Ectodermal cell (in vitro differentiated cells): ENCODE results near the gene MALL.
"Not testable (repeated sequence)": the region's sequence is repeated elsewhere in the genome, so short reads cannot be mapped to it uniquely, and the experiment has no call there.

Experiments
- H3K27ac ChIP-seq: 2 replicates; pipeline ENCODE4 v1.7.0; 2013; ENCODE audit warnings: mild to moderate bottlenecking, low read depth, low read length; ENCODE audit not compliant: insufficient read depth, poor library complexity, severe bottlenecking
- H3K27me3 ChIP-seq: 2 replicates; pipeline ENCODE4 v1.7.0; 2013; ENCODE audit warnings: mild to moderate bottlenecking, low read length; ENCODE audit not compliant: insufficient read depth, control insufficient read depth, poor library complexity, severe bottlenecking
- H3K36me3 ChIP-seq: one replicate; pipeline ENCODE4 v1.7.0; 2013; ENCODE audit warnings: low read length; ENCODE audit not compliant: control insufficient read depth, insufficient read depth
- H3K4me1 ChIP-seq: one replicate; pipeline ENCODE4 v1.7.0; 2013; ENCODE audit warnings: low read length; ENCODE audit not compliant: control insufficient read depth, insufficient read depth
- H3K4me3 ChIP-seq: 2 replicates; pipeline ENCODE4 v1.7.0; 2013; ENCODE audit warnings: low read depth, low read length, control low read depth; ENCODE audit not compliant: insufficient read depth
- H3K9me3 ChIP-seq: 2 replicates; pipeline ENCODE4 v1.7.0; 2013; ENCODE audit warnings: mild to moderate bottlenecking, low read length, moderate library complexity; ENCODE audit not compliant: control insufficient read depth
- WGBS, 2 experiments: methylation state at CpG; one replicate each; pipeline ENCODE4 v1.1.7; 2013; ENCODE audit warnings: missing lambda C conversion rate in 2 of 2; 5-methylcytosine and 5-hydroxymethylcytosine counted together

Gene MALL

DNA sequence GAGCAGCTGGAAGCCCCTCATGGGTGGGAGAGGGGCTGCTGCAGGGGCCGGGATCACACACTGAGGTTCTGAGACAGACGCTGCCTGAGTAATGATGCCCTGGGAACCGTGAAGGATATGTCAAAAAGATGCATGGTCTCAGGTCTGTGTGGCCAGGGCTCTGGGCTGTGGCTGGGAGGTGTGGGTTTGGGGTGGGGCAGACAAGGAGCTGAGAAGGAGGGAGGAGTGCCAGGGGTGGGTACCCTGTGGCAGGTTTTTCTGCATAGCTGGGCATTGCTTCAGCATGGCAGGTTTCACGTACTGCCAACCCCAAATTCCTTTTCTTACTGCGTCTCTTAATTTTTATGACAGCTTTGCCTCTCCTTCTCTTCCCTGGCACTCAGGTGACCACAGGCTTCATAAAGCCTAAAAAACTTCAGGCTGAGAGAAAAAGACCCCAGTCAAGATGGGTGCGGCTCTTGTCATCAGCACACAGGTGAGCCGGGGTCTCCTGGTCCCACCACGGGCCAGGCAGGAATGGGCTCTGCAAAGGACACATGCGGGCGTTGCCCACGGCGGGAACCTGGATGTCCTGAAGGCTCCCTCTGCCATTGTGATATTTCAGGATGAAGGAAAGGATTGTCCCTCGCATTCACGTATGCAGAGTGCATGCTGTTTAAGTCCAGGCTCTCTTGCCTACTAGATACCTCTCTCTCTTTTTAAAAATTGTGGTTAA is 18.0 kb downstream of the MALL start:
- Histone ChIP-seq H3K9me3 (no peaks in the 10 kb centered on the region), H3K27ac (no peak overlapping the region), H3K36me3 (no peaks in the 10 kb centered on the region), H3K4me1 (no peaks in the 10 kb centered on the region), H3K4me3 (no peak overlapping the region), H3K27me3 (no peaks in the 10 kb centered on the region)
- WGBS, 2 experiments, result 91 to 95% methylated on average over 14 of the region's 14 CpGs

DNA sequence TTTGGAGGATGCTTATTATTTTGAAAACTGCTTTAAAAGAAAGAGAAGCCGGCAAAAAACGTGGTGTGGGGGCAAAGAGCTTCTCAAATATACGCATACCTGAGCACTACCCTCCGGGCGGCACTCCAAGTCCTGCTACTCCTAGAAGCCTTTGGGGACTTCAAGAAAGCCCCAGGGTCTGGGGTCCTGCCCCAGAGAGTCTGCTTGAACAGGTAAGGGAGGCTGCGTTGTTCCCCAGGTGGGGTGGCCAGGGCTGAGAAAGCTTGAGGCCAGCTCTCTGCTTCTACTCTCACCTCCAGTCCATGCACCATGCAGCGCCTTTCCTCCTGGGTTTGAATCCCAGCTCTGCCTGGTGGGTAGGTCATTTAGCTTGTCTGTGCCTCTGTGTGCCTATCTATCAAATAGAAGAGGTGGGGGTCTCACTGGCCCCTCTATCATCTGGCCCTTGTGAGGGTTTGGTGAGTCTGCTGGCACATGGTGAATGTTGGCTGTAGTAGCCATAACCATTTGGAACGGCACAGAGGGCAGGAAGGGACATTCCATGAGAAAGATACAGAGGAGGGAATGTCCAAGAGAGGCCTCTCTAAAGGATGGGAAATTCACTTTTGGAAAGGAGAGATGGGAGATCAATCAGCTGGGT is 19.5 kb downstream of the MALL start:
- Histone ChIP-seq H3K36me3 (no peaks in the 10 kb centered on the region), H3K4me3 (no peak overlapping the region), H3K4me1 (no peaks in the 10 kb centered on the region), H3K27me3 (no peaks in the 10 kb centered on the region), H3K27ac (no peak overlapping the region), H3K9me3 (no peaks in the 10 kb centered on the region)
- WGBS, 2 experiments, result 95 to 96% methylated on average over 8 of the region's 8 CpGs

DNA sequence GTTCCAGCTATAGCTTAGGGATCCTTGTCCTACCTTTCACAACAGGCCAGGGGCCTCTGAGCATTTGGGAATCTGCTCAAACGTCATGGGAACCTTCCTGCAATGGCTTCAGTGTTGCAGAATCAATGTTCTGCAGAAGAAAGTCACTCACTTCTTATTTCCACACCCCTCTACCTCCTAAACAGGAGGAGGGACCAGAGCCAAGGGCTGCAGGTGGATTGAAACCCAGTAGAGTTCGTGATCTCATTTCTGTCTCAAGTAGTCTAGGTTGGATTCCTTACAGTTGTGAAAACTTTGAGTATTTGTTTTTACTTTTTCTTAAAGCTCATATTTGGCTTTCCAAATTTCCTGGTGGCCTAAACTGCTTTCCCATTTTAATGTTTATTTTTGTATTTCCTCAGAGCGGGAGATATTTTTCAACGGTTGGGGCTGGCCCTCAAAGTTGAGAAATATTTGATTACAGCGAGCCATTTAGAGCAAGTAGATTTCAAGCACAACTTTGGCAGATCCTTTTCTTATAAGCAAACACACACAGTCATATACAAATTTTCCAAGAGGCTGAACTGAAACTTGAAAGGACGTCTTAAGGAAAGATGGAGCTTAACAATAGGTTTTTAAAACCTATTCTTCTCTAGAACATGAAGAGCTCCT is 20.6 kb downstream of the MALL start:
- H3K36me3 ChIP-seq, result not testable (repeated sequence)

DNA sequence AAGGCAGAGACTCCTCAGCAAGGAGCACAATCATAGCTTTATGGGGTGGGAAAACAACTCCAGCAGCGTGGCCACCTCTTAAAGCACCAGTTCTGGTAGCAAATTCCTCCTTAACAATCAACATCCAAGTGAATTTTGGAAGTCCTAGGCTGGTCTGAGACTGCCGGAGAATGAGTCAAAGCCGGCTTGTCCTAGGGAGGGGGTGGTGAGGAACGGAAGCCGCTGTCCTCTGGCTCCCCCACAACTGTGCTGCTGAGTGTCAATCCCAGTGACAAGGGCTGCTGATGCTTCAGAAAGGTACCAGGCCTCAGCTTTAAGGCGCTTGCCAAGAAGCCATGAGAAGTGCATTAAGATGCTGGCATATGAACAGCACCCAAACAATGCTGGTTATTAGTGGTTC is 21.7 kb downstream of the MALL start:
- not testable (repeated sequence) for H3K9me3 ChIP-seq, H3K4me1 ChIP-seq, H3K27me3 ChIP-seq, H3K4me3 ChIP-seq, H3K27ac ChIP-seq, H3K36me3 ChIP-seq
- WGBS, 2 experiments, result no CpG with 5 or more reads among the region's 6 CpGs

More for the DNA sequence above, 20.6 kb downstream of the MALL start:
- not testable (repeated sequence) for H3K9me3 ChIP-seq, H3K27ac ChIP-seq, H3K27me3 ChIP-seq, H3K4me1 ChIP-seq, H3K4me3 ChIP-seq
- WGBS, 2 experiments, result 86 to 100% methylated on average over 3 to 5 of the region's 6 CpGs

DNA sequence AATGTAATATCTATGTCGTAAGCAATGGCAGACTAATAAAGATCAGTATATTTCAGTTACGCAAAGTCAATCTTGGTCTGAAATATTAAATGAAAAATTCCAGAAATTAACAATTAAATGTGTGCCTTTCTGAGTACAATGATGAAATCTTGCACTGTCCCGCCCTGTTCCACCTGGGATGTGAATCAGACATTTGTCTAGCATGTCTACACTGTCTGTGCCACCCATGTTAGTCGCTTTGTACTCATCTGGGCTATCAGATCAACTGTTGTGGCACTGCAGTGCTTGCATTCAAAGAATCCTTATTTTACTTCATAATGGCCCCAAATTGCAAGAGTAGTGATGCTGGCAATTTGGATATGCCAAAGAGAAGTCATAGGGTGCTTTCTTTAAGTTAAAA is 25.5 kb downstream of the MALL start:
- not testable (repeated sequence) for H3K9me3 ChIP-seq, H3K4me3 ChIP-seq, H3K27me3 ChIP-seq, H3K36me3 ChIP-seq, H3K27ac ChIP-seq, H3K4me1 ChIP-seq
- no CpG with 5 or more reads among the region's 4 CpGs for WGBS, 2 experiments

DNA sequence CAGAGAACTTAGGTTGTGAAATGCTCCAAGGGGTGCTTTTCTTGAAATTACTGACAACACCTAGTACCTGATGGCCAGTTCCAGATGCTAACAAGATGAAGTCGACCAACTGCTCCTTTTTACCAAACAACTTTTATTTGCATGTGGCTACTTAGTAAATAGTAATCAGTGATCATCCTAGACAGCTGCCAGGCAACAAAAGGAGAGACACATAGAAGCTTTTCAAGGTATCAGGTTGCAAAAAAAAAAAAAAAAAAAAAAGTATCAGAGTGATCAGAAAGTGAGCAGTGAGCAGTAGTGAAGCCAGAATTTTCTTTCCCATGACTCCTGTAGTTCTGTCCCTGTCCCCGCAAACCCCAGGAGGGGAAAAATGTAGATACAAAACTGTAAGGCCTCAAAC is 31.9 kb downstream of the MALL start:
- H3K36me3 ChIP-seq, H3K27ac ChIP-seq, H3K9me3 ChIP-seq, H3K4me1 ChIP-seq, H3K27me3 ChIP-seq, H3K4me3 ChIP-seq: not testable (repeated sequence)
- no CpG with 5 or more reads among the region's 2 CpGs for WGBS, 2 experiments

DNA sequence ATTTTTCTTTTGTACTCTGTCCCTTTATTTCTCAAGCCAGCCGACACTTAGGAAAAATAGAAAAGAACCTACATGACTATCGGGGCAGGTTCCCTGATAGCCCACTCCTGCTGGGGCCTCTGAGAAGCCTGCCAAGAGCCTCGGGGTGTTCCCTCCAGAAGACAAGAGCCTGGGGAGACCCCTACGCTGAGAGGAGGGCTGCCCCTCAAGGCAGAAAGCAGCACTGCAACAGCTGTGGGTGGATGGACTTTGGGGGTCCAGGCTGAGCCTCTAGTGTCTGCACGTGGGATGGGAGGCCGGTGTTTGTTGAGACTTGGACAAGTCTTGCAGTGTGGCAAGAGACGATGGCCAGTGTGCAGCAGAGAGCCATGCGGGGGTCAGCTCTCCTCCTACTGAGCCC is 32.5 kb downstream of the MALL start:
- H3K36me3 ChIP-seq, H3K27me3 ChIP-seq, H3K27ac ChIP-seq, H3K9me3 ChIP-seq, H3K4me1 ChIP-seq, H3K4me3 ChIP-seq: not testable (repeated sequence)
- no CpG with 5 or more reads among the region's 8 CpGs for WGBS, 2 experiments

DNA sequence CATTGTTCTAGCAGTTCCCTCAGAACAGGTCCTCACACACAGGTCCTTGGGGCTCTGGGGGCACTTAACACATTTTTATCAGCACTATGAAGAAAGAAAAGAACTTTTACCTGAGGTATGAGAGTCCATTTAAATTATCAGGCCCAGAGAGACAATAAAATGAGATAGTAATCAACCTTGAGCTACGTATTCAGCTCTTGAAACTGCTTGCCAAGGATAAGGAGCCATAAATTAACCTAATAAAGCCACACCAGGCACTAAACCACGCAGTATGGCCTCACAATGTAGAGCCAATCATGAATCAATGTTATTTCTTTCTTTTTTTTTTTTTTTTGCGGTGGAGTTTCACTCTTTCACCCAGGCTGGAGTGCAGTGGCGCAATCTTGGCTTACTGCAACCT is 37.5 kb downstream of the MALL start:
- H3K4me1 ChIP-seq, H3K36me3 ChIP-seq, H3K9me3 ChIP-seq, H3K27me3 ChIP-seq, H3K27ac ChIP-seq, H3K4me3 ChIP-seq: not testable (repeated sequence)
- WGBS, 2 experiments, result no CpG with 5 or more reads among the region's 4 CpGs

DNA sequence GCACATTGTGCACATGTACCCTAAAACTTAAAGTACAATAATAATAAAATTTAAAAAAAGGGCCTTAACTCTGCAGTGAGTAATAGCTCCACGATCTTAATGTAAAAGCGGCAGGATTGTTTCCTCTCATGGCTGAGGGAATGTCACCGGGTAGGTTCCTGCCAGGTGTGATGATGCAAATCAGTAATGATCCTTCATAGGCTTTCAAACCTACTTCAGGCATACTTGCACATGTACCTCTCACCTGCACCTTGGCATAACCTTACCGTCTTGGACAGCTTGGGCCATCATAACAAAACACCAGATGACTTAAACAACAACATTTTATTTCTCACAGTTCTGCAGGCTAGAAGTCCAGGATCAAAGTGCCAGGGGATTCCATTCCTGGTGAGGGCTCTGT is 39.7 kb downstream of the MALL start:
- H3K27ac ChIP-seq, H3K4me3 ChIP-seq, H3K27me3 ChIP-seq, H3K36me3 ChIP-seq, H3K4me1 ChIP-seq, H3K9me3 ChIP-seq: not testable (repeated sequence)
- 77 to 100% methylated on average over 1 to 2 of the region's 4 CpGs for WGBS, 2 experiments

DNA sequence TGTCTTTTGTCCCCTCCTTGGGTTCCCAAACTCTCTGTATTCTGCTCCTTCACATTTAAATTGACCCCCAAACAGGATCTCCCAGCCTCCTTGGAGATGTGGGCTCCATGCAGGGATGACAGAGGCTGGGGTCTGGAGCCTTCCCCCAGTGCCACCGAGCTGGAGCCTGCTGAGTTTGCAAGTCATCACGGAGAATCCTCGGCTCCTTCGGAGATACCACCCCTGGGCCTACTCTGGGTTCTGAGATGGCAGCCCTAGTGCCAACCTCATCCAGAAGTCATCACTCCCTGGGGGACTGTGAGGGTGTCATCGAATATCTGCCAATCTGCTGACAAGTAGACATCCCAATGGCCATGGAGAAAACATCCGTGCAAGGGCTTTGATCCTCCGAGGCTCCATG is 45.8 kb downstream of the MALL start:
- 92 to 95% methylated on average over 4 of the region's 7 CpGs for WGBS, 2 experiments

More for the DNA sequence above, 45.8 kb downstream of the MALL start:
- not testable (repeated sequence) for H3K27ac ChIP-seq, H3K36me3 ChIP-seq, H3K4me3 ChIP-seq, H3K4me1 ChIP-seq, H3K27me3 ChIP-seq, H3K9me3 ChIP-seq
